ENCODE measurements around the gene GRIN1.

GRIN1 gene

GRCh38 chr9:137164370-137165249 is 25.7 kb downstream of the GRIN1 start:
- no peak for DNase-seq (ENCODE audit: low spot score)

- no peak for DNase-seq (ENCODE audit: low spot score)
These were observed 26.4 kb downstream of the GRIN1 start for GRCh38 chr9:137165250-137165836.

- no peak for DNase-seq (ENCODE audit: low spot score)
These were observed 27.7 kb downstream of the GRIN1 start for GRCh38 chr9:137166380-137167229.

- DNase-seq (ENCODE audit: low spot score), result no peak
These were observed 28.4 kb downstream of the GRIN1 start for GRCh38 chr9:137167277-137167746.

- DNase-seq (ENCODE audit: low spot score), result no peak
These were observed 29.0 kb downstream of the GRIN1 start for GRCh38 chr9:137167747-137168572.

- no peak for DNase-seq (ENCODE audit: low spot score)
These were observed 29.6 kb downstream of the GRIN1 start for GRCh38 chr9:137168573-137168903.

- DNase-seq (ENCODE audit: low spot score), result no peak
These were observed 30.2 kb downstream of the GRIN1 start for GRCh38 chr9:137168904-137169856.

- no peak for DNase-seq (ENCODE audit: low spot score)
These were observed 31.0 kb downstream of the GRIN1 start, which contains the start of gene LRRC26 for GRCh38 chr9:137169896-137170358. Gene LRRC26 (minus strand): TSS chr9:137170051. CDS start chr9:137169943, 108 bp downstream.

GRCh38 chr9:137170486-137171148 is 31.7 kb downstream of the GRIN1 start:
- no peak for DNase-seq (ENCODE audit: low spot score)

- DNase-seq (ENCODE audit: low spot score), result no peak
These were observed 32.4 kb downstream of the GRIN1 start for GRCh38 chr9:137171149-137171900.

GRCh38 chr9:137172901-137173795 is 34.2 kb downstream of the GRIN1 start:
- DNase-seq (ENCODE audit: low spot score), result no peak

GRCh38 chr9:137173796-137174664 is 35.1 kb downstream of the GRIN1 start:
- DNase-seq (ENCODE audit: low spot score), result no peak

- DNase-seq (ENCODE audit: low spot score), result no peak
These were observed 35.9 kb downstream of the GRIN1 start for GRCh38 chr9:137174722-137175293.

- no peak for DNase-seq (ENCODE audit: low spot score)
These were observed 36.5 kb downstream of the GRIN1 start for GRCh38 chr9:137175345-137175961.

GRCh38 chr9:137176302-137177182 is 37.6 kb downstream of the GRIN1 start:
- DNase-seq (ENCODE audit: low spot score), result no peak
